HUES6 (cell line): ENCODE measurements around the gene DUSP7.

Experiments
- H3K27ac ChIP-seq: 2 replicates; pipeline ENCODE4 v1.7.0; 2013; ENCODE audit warnings: low read depth, mild to moderate bottlenecking, low read length, inconsistent platforms
- H3K27me3 ChIP-seq: 2 replicates; pipeline ENCODE4 v1.6.1; 2013; ENCODE audit warnings: low read length; ENCODE audit not compliant: control insufficient read depth, insufficient read depth
- H3K36me3 ChIP-seq: 2 replicates; pipeline ENCODE4 v1.6.1; 2013; ENCODE audit warnings: low read length; ENCODE audit not compliant: control insufficient read depth, insufficient read depth
- H3K4me1 ChIP-seq: 2 replicates; pipeline ENCODE4 v1.6.1; 2013; ENCODE audit warnings: low read length; ENCODE audit not compliant: control insufficient read depth, insufficient read depth
- H3K4me3 ChIP-seq: 2 replicates; pipeline ENCODE4 v1.5.1; 2013; ENCODE audit warnings: low read depth, low read length
- H3K9ac ChIP-seq: one replicate; pipeline ENCODE4 v1.6.1; 2013; ENCODE audit warnings: mild to moderate bottlenecking, low read length
- H3K9me3 ChIP-seq: 2 replicates; pipeline ENCODE4 v1.6.1; 2013; ENCODE audit warnings: low read depth, low read length; ENCODE audit not compliant: control insufficient read depth, insufficient read depth

DUSP7 gene

GRCh38 chr3:52001443-52001974 is 54.9 kb downstream of the DUSP7 start:
- H3K4me1 ChIP-seq = peaks cover 29% of the 10 kb centered on the region
- H3K9me3 ChIP-seq = no peaks in the 10 kb centered on the region
- no peak overlapping the region for H3K9ac ChIP-seq
- no peaks in the 10 kb centered on the region for H3K27me3 ChIP-seq
- no peak overlapping the region for H3K4me3 ChIP-seq
- H3K27ac ChIP-seq = no peak overlapping the region
- H3K36me3 ChIP-seq = no peaks in the 10 kb centered on the region

- Histone ChIP-seq H3K36me3 (peaks cover 7% of the 10 kb centered on the region), H3K4me1 (peaks cover 13% of the 10 kb centered on the region), H3K27ac (no peak overlapping the region), H3K9me3 (no peaks in the 10 kb centered on the region), H3K4me3 (no peak overlapping the region), H3K27me3 (no peaks in the 10 kb centered on the region), H3K9ac (no peak overlapping the region)
Measured at GRCh38 chr3:51999846-52000245, 56.5 kb downstream of the DUSP7 start.
